GM12878 (cell line): ENCODE measurements around the gene PARD6A. TPM values are rescaled to one million over a fixed set of nuclear protein-coding genes. Genes with fewer than 3 reads are reported as not detected.

Source experiments
- CREM ChIP-seq: IDR thresholded peaks from 2 replicates; pipeline ENCODE4 v1.6.1; 2014; ENCODE audit warnings: antibody characterized with exemption, low read depth
- DPF2 ChIP-seq: fragments of 450-650 bp; IDR thresholded peaks from 2 replicates; pipeline ENCODE4 v1.6.1; 2017; ENCODE audit warnings: mild to moderate bottlenecking
- E2F4 ChIP-seq: IDR thresholded peaks from 2 replicates; pipeline ENCODE4 v1.6.1; 2012; ENCODE audit warnings: low read depth, low read length, improper control_type of control experiment
- KAT2A ChIP-seq: conservative IDR thresholded peaks from 2 replicates; pipeline ENCODE4 v1.6.1; 2011; ENCODE audit warnings: low read depth, low read length; ENCODE audit not compliant: control insufficient read depth
- KLF5 ChIP-seq: fragments of 450-650 bp; IDR thresholded peaks from 2 replicates; pipeline ENCODE4 v1.6.1; 2014; ENCODE audit warnings: mild to moderate bottlenecking; ENCODE audit not compliant: partially characterized antibody
- MYC ChIP-seq: IDR thresholded peaks from 2 replicates; pipeline ENCODE4 v1.6.1; 2011; ENCODE audit warnings: mild to moderate bottlenecking, low read length, moderate library complexity, inconsistent platforms; ENCODE audit not compliant: insufficient read depth, insufficient replicate concordance, insufficient read length, severe bottlenecking
- PBX3 ChIP-seq: IDR thresholded peaks from 2 replicates; pipeline ENCODE4 v1.6.1; 2011; ENCODE audit warnings: mild to moderate bottlenecking, low read depth, low read length, moderate library complexity; ENCODE audit not compliant: insufficient replicate concordance
- RFX5 ChIP-seq: IDR thresholded peaks from 2 replicates; pipeline ENCODE4 v1.6.1; 2011; ENCODE audit warnings: low read depth, low read length, improper control_type of control experiment
- SIN3A ChIP-seq: IDR thresholded peaks from 2 replicates; pipeline ENCODE4 v1.6.1; 2012; ENCODE audit warnings: low read depth, low read length, improper control_type of control experiment
- ZBED1 ChIP-seq: IDR thresholded peaks from 2 replicates; pipeline ENCODE4 v1.6.1; 2016; ENCODE audit warnings: borderline replicate concordance
- polyA plus RNA-seq, 11 experiments: library from polyadenylated mRNA; depleted of rRNA in 4 of 11; unstranded in 6 of 11; stranded (reverse) in 5 of 11; fragments of >200 nt; fragmentation: Nextera tagmentation in 4 of 11; fragmentation: Illumina TruSeq in 1 of 11; extraction: Ambion mirVana in 4 of 11; extraction: Trizol in 1 of 11; gene quantifications; 1 replicate in 1 of 11; 2 replicates in 10 of 11; pipeline versions ENCODE4 v1.2.1 to v1.2.3, GENCODE V29; 2011 to 2016; ENCODE audit warnings: inconsistent platforms in 2 of 11, missing spikeins in 2 of 11, low read depth in 1 of 11
- total RNA-seq, 4 experiments: library from RNA; depleted of rRNA in 3 of 4; stranded (reverse); fragments of >200 nt in 3 of 4; fragmentation: Illumina TruSeq in 1 of 4; extraction: Trizol in 1 of 4; gene quantifications; 2 replicates each; pipeline versions ENCODE4 v1.2.1 to v1.2.3, GENCODE V29; 2013 to 2021
- TF ChIP-seq, protein P1 (sequence below): fragments of 450-650 bp; IDR thresholded peaks from 2 replicates; pipeline ENCODE4 v1.6.1; 2016; ENCODE audit warnings: mild to moderate bottlenecking, moderate library complexity, borderline replicate concordance

PARD6A gene
- total and polyA plus RNA-seq, 10 of the 15 experiments (the other 5 are each of a cell fraction or from before 2014, with no cell fraction given): 0.42 to 10.1 (median 4.4) TPM

- TF ChIP-seq, protein P1, sequence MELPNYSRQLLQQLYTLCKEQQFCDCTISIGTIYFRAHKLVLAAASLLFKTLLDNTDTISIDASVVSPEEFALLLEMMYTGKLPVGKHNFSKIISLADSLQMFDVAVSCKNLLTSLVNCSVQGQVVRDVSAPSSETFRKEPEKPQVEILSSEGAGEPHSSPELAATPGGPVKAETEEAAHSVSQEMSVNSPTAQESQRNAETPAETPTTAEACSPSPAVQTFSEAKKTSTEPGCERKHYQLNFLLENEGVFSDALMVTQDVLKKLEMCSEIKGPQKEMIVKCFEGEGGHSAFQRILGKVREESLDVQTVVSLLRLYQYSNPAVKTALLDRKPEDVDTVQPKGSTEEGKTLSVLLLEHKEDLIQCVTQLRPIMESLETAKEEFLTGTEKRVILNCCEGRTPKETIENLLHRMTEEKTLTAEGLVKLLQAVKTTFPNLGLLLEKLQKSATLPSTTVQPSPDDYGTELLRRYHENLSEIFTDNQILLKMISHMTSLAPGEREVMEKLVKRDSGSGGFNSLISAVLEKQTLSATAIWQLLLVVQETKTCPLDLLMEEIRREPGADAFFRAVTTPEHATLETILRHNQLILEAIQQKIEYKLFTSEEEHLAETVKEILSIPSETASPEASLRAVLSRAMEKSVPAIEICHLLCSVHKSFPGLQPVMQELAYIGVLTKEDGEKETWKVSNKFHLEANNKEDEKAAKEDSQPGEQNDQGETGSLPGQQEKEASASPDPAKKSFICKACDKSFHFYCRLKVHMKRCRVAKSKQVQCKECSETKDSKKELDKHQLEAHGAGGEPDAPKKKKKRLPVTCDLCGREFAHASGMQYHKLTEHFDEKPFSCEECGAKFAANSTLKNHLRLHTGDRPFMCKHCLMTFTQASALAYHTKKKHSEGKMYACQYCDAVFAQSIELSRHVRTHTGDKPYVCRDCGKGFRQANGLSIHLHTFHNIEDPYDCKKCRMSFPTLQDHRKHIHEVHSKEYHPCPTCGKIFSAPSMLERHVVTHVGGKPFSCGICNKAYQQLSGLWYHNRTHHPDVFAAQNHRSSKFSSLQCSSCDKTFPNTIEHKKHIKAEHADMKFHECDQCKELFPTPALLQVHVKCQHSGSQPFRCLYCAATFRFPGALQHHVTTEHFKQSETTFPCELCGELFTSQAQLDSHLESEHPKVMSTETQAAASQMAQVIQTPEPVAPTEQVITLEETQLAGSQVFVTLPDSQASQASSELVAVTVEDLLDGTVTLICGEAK: no peak
- TF ChIP-seq ZBED1 (no peak), RFX5 (no peak), SIN3A (no peak), DPF2 (no peak), MYC (no peak), KLF5 (no peak), KAT2A (no peak), E2F4 (no peak), CREM (no peak), PBX3 (no peak)
Observed at GRCh38 chr16:67675999-67676398, 15.2 kb downstream of the PARD6A start (continued).
